NCI-H345 treated with DMSO at 0.1 percent for 48 hours (cell line): Measurements from ENCODE around the gene MICAL2.

Experiments used
- DNase-seq: peaks from one replicate; lab custom pipeline; 2025; ENCODE audit not compliant: unreplicated experiment; lab: John Stamatoyannopoulos, UW

The MICAL2 gene

GRCh38 chr11:12280199-12280837, 169.9 kb downstream of the MICAL2 start:
- DNase-seq, result peak; percentile 29

GRCh38 chr11:12280838-12281565, 170.6 kb downstream of the MICAL2 start:
- DNase-seq, result no peak

- DNase-seq, result peak; percentile 56
These were observed 171.4 kb downstream of the MICAL2 start for GRCh38 chr11:12281571-12282478.

GRCh38 chr11:12282676-12283075, 172.3 kb downstream of the MICAL2 start:
- no peak for DNase-seq

- no peak for DNase-seq
These were observed 174.1 kb downstream of the MICAL2 start for GRCh38 chr11:12284316-12285050.

- DNase-seq, result no peak
These were observed 174.7 kb downstream of the MICAL2 start for GRCh38 chr11:12285106-12285505.

- no peak for DNase-seq
These were observed 175.4 kb downstream of the MICAL2 start for GRCh38 chr11:12285811-12286222.

- no peak for DNase-seq
These were observed 176.2 kb downstream of the MICAL2 start for GRCh38 chr11:12286606-12287005.

GRCh38 chr11:12287009-12287373, 176.6 kb downstream of the MICAL2 start:
- no peak for DNase-seq

GRCh38 chr11:12287374-12288211, 177.2 kb downstream of the MICAL2 start:
- no peak for DNase-seq

GRCh38 chr11:12288212-12288930, 178.0 kb downstream of the MICAL2 start:
- DNase-seq, result peak; percentile 62

- no peak for DNase-seq
These were observed 178.7 kb downstream of the MICAL2 start for GRCh38 chr11:12288931-12289666.

- DNase-seq, result no peak
These were observed 179.5 kb downstream of the MICAL2 start for GRCh38 chr11:12289667-12290476.

GRCh38 chr11:12290477-12290922, 180.1 kb downstream of the MICAL2 start:
- no peak for DNase-seq

GRCh38 chr11:12291313-12291712, 180.9 kb downstream of the MICAL2 start:
- no peak for DNase-seq

- DNase-seq, result no peak
These were observed 181.4 kb downstream of the MICAL2 start for GRCh38 chr11:12291766-12292165.

GRCh38 chr11:12292766-12293165, 182.4 kb downstream of the MICAL2 start:
- DNase-seq, result no peak

- DNase-seq, result no peak
These were observed 183.1 kb downstream of the MICAL2 start for GRCh38 chr11:12293486-12293885.
